ENCODE results near the gene TTLL6. TPM values are rescaled to one million over a fixed set of nuclear protein-coding genes. Genes with fewer than 3 reads are reported as not detected.

Gene TTLL6
- total RNA-seq, 2 donors from 2014 or later: 0.49 to 2.1 TPM

- Mint-ChIP-seq H3K36me3 (ENCODE audit: low read depth) (no peaks in the 10 kb centered on the region), H3K27ac (no peak overlapping the region), H3K4me3 (no peak overlapping the region), H3K9me3 (no peaks in the 10 kb centered on the region), H3K27me3 (ENCODE audit: insufficient read depth) (peaks cover 100% of the 10 kb centered on the region), H3K4me1 (peaks cover 7% of the 10 kb centered on the region)
- Histone ChIP-seq H3K36me3 (ENCODE audit: control insufficient read depth, insufficient read depth, low read length) (no peaks in the 10 kb centered on the region), H3K4me3 (ENCODE audit: low read length) (no peak overlapping the region), H3K4me1 (ENCODE audit: control insufficient read depth, insufficient read depth, low read length) (no peaks in the 10 kb centered on the region), H3K9ac (ENCODE audit: extremely low read depth, low read length, poor library complexity, severe bottlenecking) (no peak overlapping the region), H3K9me3 (ENCODE audit: control insufficient read depth, low read length) (no peaks in the 10 kb centered on the region), H3K27ac (ENCODE audit: low read depth, low read length) (no peak overlapping the region), H3K27me3 (ENCODE audit: control insufficient read depth, insufficient read depth, low read length, poor library complexity, severe bottlenecking) (peaks cover 100% of the 10 kb centered on the region)
- no peak for TF ChIP-seq CTCF (conservative IDR thresholded peaks at IDR 0.05)
- 10 to 29% methylated on average over 12 to 38 of the region's 38 CpGs for WGBS, 2 experiments (ENCODE audit: insufficient coverage in 1 of 2, insufficient read length in 1 of 2)
- peak; percentile 67 for DNase-seq
Measured at GRCh38 chr17:48725288-48726064, 91.6 kb downstream of the TTLL6 start.

- Mint-ChIP-seq H3K9me3 (no peaks in the 10 kb centered on the region), H3K27me3 (ENCODE audit: insufficient read depth) (peaks cover 100% of the 10 kb centered on the region), H3K36me3 (ENCODE audit: low read depth) (no peaks in the 10 kb centered on the region), H3K4me3 (no peak overlapping the region), H3K27ac (no peak overlapping the region), H3K4me1 (peaks cover 10% of the 10 kb centered on the region)
- H3K27me3 ChIP-seq (ENCODE audit: control insufficient read depth, insufficient read depth, low read length, poor library complexity, severe bottlenecking): peaks cover 100% of the 10 kb centered on the region
- 7 to 20% methylated on average over 2 to 15 of the region's 16 CpGs for WGBS, 2 experiments (ENCODE audit: insufficient coverage in 1 of 2, insufficient read length in 1 of 2)
- no peaks in the 10 kb centered on the region for H3K4me1 ChIP-seq (ENCODE audit: control insufficient read depth, insufficient read depth, low read length)
- no peak overlapping the region for H3K4me3 ChIP-seq (ENCODE audit: low read length)
- H3K9ac ChIP-seq (ENCODE audit: extremely low read depth, low read length, poor library complexity, severe bottlenecking): no peak overlapping the region
- DNase-seq: no peak
- no peak for TF ChIP-seq CTCF (conservative IDR thresholded peaks at IDR 0.05)
- H3K36me3 ChIP-seq (ENCODE audit: control insufficient read depth, insufficient read depth, low read length): no peaks in the 10 kb centered on the region
- H3K27ac ChIP-seq (ENCODE audit: low read depth, low read length): no peak overlapping the region
- no peaks in the 10 kb centered on the region for H3K9me3 ChIP-seq (ENCODE audit: control insufficient read depth, low read length)
Measured at GRCh38 chr17:48725004-48725287, 92.1 kb downstream of the TTLL6 start.

GRCh38 chr17:48724251-48725003 lies 92.6 kb downstream of the TTLL6 start:
- H3K4me3 ChIP-seq (ENCODE audit: low read length): no peak overlapping the region
- H3K27me3 ChIP-seq (ENCODE audit: control insufficient read depth, insufficient read depth, low read length, poor library complexity, severe bottlenecking): peaks cover 100% of the 10 kb centered on the region
- Mint-ChIP-seq H3K27me3 (ENCODE audit: insufficient read depth) (peaks cover 100% of the 10 kb centered on the region), H3K4me1 (peaks cover 8% of the 10 kb centered on the region), H3K27ac (no peak overlapping the region), H3K36me3 (ENCODE audit: low read depth) (no peaks in the 10 kb centered on the region), H3K9me3 (no peaks in the 10 kb centered on the region), H3K4me3 (no peak overlapping the region)
- no peaks in the 10 kb centered on the region for H3K36me3 ChIP-seq (ENCODE audit: control insufficient read depth, insufficient read depth, low read length)
- H3K4me1 ChIP-seq (ENCODE audit: control insufficient read depth, insufficient read depth, low read length): no peaks in the 10 kb centered on the region
- no peak overlapping the region for H3K27ac ChIP-seq (ENCODE audit: low read depth, low read length)
- 4 to 8% methylated on average over 12 to 32 of the region's 32 CpGs for WGBS, 2 experiments (ENCODE audit: insufficient coverage in 1 of 2, insufficient read length in 1 of 2)
- no peaks in the 10 kb centered on the region for H3K9me3 ChIP-seq (ENCODE audit: control insufficient read depth, low read length)
- no peak overlapping the region for H3K9ac ChIP-seq (ENCODE audit: extremely low read depth, low read length, poor library complexity, severe bottlenecking)
- TF ChIP-seq CTCF (conservative IDR thresholded peaks at IDR 0.05): peak; percentile 89
- peak; percentile 97 for DNase-seq

Data from endodermal cell (in vitro differentiated cells).